Upper lobe of left lung (tissue), 6 donors: ENCODE results near the gene SNRPD2. TPM values are rescaled to one million over a fixed set of nuclear protein-coding genes. Genes with fewer than 3 reads are reported as not detected.

ENCODE experiments used
- ATAC-seq, 2 donors: fragments of 200-7000 bp; cut with Tn5 transposase; one replicate each; pipeline ENCODE4 v1.9.1; 2022; ENCODE audit warnings: mild to moderate bottlenecking in 2 of 2, moderate library complexity in 2 of 2; ENCODE audit not compliant: low FRiP score in 2 of 2
- DNase-seq, 2 donors: peaks; one replicate each; pipeline ENCODE4 v3.0.0-alpha.2; 2019 to 2020
- H3K27ac ChIP-seq, 4 donors: fragments of 200-600 bp; sonication (generic); one replicate each; pipeline ENCODE4 v1.5.1; 2016 to 2019
- H3K27me3 ChIP-seq, 4 donors: fragments of 200-600 bp; sonication (generic); one replicate each; pipeline ENCODE4 v1.5.1; 2017 to 2019
- H3K36me3 ChIP-seq, 4 donors: fragments of 200-600 bp; sonication (generic); one replicate each; pipeline ENCODE4 v1.5.1; 2016 to 2019
- H3K4me1 ChIP-seq, 4 donors: fragments of 200-600 bp; sonication (generic); one replicate each; pipeline ENCODE4 v1.5.1; 2018 to 2019
- H3K4me3 ChIP-seq, 4 donors: fragments of 200-600 bp; sonication (generic); one replicate each; pipeline ENCODE4 v1.5.1; 2017 to 2019; ENCODE audit warnings: mild to moderate bottlenecking in 2 of 4, moderate library complexity in 1 of 4
- H3K9me3 ChIP-seq, 4 donors: fragments of 200-600 bp; sonication (generic); one replicate each; pipeline ENCODE4 v1.5.1; 2018 to 2019
- CTCF ChIP-seq, 6 experiments: fragments of 450-650 bp in 4 of 6; fragments of 200-600 bp in 2 of 6; sonication (generic) in 2 of 6; IDR thresholded peaks; one replicate each; pipeline ENCODE4 v1.5.1; 2016 to 2019; ENCODE audit warnings: antibody characterized with exemption in 6 of 6
- EP300 ChIP-seq, 4 donors: sonication (generic); formaldehyde crosslinking; IDR thresholded peaks; one replicate each; pipeline ENCODE4 v1.5.1; 2017; ENCODE audit warnings: antibody characterized with exemption in 4 of 4, control low read depth in 2 of 4
- POLR2A ChIP-seq, 4 donors: fragments of 450-650 bp; IDR thresholded peaks; one replicate each; pipeline ENCODE4 v1.5.1; 2016 to 2017; ENCODE audit warnings: antibody characterized with exemption in 4 of 4, mild to moderate bottlenecking in 2 of 4
- POLR2AphosphoS5 ChIP-seq, 2 donors: sonication (generic); formaldehyde crosslinking; IDR thresholded peaks; one replicate each; pipeline ENCODE4 v1.5.1; 2017; ENCODE audit warnings: antibody characterized with exemption in 2 of 2
- whole genome bisulfite sequencing, 2 donors: methylation state at CpG; one replicate each; pipeline ENCODE4 v1.1.5; 2017 to 2018; 5-methylcytosine and 5-hydroxymethylcytosine counted together
- total RNA-seq, 6 donors: library from RNA; depleted of rRNA in 4 of 6; stranded (reverse); fragments of >200 nt in 4 of 6; gene quantifications; one replicate each; pipeline versions ENCODE4 v1.1.0 to v1.2.1, GENCODE V29; 2016 to 2021
- donor health status: DM: no; HTN: no; CAD: no; lungs with moderate emphysema.
- donor health status: DM: no; HTN: yes; CAD: no; lungs with severe emphysema.

The SNRPD2 gene
- 100 to 1,000 TPM in 5 of 6 donors, 10 to 100 TPM in 1; 58.7 to 261 (median 161) TPM for total RNA-seq

- WGBS, 2 donors: 0 to 1% methylated on average over 32 to 36 of the region's 36 CpGs
- H3K27ac ChIP-seq: peak within 1 kb of the TSS; percentile 89 to 95 (median 92)
- peak in 1 of 2 donors; percentile 93 for DNase-seq
- H3K4me3 ChIP-seq: peak within 1 kb of the TSS; percentile 72 to 94 (median 90)
- peaks cover 13 to 19% (median 17%) of the 10 kb centered on the region in 4 donors for H3K4me1 ChIP-seq
- no peaks in the 10 kb centered on the region for H3K27me3 ChIP-seq
- ATAC-seq: peak; percentile 92 to 93
- H3K36me3 ChIP-seq: peaks cover 16 to 39% (median 28%) of the 10 kb centered on the region in 4 donors
- TF ChIP-seq CTCF (IDR thresholded peaks at IDR 0.05) (peak in 1 of 6 experiments; percentile 19), POLR2A (IDR thresholded peaks at IDR 0.05) (peak in 3 of 4 donors; percentile 49 to 89 (median 81)), POLR2AphosphoS5 (IDR thresholded peaks at IDR 0.05) (peak; percentile 93 to 98), EP300 (IDR thresholded peaks at IDR 0.05) (no peak)
- no peaks in the 10 kb centered on the region for H3K9me3 ChIP-seq
Measured at GRCh38 chr19:45691516-45692186, at the start of gene SNRPD2. SNRPD2 (minus strand) TSS chr19:45691953; CDS start chr19:45691888, 65 bp downstream.

- Histone ChIP-seq H3K36me3 (no peaks in the 10 kb centered on the region), H3K4me1 (no peaks in the 10 kb centered on the region), H3K27ac (no peak overlapping the region), H3K9me3 (no peaks in the 10 kb centered on the region), H3K4me3 (no peak overlapping the region), H3K27me3 (no peaks in the 10 kb centered on the region)
- TF ChIP-seq EP300 (IDR thresholded peaks at IDR 0.05) (no peak), CTCF (IDR thresholded peaks at IDR 0.05) (no peak), POLR2AphosphoS5 (IDR thresholded peaks at IDR 0.05) (no peak), POLR2A (IDR thresholded peaks at IDR 0.05) (no peak)
- DNase-seq (no peak), ATAC-seq (no peak)
- WGBS, 2 donors: 72 to 77% methylated on average over 10 of the region's 10 CpGs
Measured at GRCh38 chr19:45739498-45740439, 48.0 kb upstream of the SNRPD2 start.

- Histone ChIP-seq H3K9me3 (no peaks in the 10 kb centered on the region), H3K27ac (no peak within 1 kb of the TSS), H3K36me3 (no peaks in the 10 kb centered on the region), H3K4me3 (no peak within 1 kb of the TSS), H3K27me3 (no peaks in the 10 kb centered on the region), H3K4me1 (peaks cover 13 to 21% (median 15%) of the 10 kb centered on the region in 4 donors)
- ATAC-seq (no peak), DNase-seq (peak in 1 of 2 donors; percentile 85)
- 93% methylated on average over 55 to 59 of the region's 59 CpGs for WGBS, 2 donors
- no peak for TF ChIP-seq CTCF (IDR thresholded peaks at IDR 0.05)
Measured at GRCh38 chr19:45733160-45733810, 41.5 kb upstream of the SNRPD2 start, which contains the start of gene MEIOSIN. MEIOSIN (plus strand) TSS chr19:45733439; CDS start chr19:45735377, 1,938 bp downstream.

- peaks cover 13 to 25% (median 16%) of the 10 kb centered on the region in 4 donors for H3K4me1 ChIP-seq
- TF ChIP-seq POLR2AphosphoS5 (IDR thresholded peaks at IDR 0.05) (peak; percentile 91), EP300 (IDR thresholded peaks at IDR 0.05) (peak in 1 of 4 donors; percentile 11), CTCF (IDR thresholded peaks at IDR 0.05) (no peak), POLR2A (IDR thresholded peaks at IDR 0.05) (peak in 2 of 4 donors; percentile 39 to 85)
- H3K4me3 ChIP-seq: peak within 1 kb of the TSS; percentile 81 to 99 (median 90)
- ATAC-seq: peak; percentile 98 to 99
- 1 to 2% methylated on average over 42 to 48 of the region's 48 CpGs for WGBS, 2 donors
- DNase-seq: peak; percentile 94 to 98
- no peaks in the 10 kb centered on the region for H3K27me3 ChIP-seq
- H3K36me3 ChIP-seq: peaks cover 0 to 3% (median 0%) of the 10 kb centered on the region in 4 donors
- peak within 1 kb of the TSS; percentile 81 to 88 (median 83) for H3K27ac ChIP-seq
- no peaks in the 10 kb centered on the region for H3K9me3 ChIP-seq
Measured at GRCh38 chr19:45730368-45731288, 38.9 kb upstream of the SNRPD2 start, which contains the start of gene FBXO46. FBXO46 (minus strand) TSS chr19:45730896; CDS start chr19:45713495, 17,401 bp downstream.
